ENCODE measurements around the gene FBXW7.

- TF ChIP-seq, protein P1, sequence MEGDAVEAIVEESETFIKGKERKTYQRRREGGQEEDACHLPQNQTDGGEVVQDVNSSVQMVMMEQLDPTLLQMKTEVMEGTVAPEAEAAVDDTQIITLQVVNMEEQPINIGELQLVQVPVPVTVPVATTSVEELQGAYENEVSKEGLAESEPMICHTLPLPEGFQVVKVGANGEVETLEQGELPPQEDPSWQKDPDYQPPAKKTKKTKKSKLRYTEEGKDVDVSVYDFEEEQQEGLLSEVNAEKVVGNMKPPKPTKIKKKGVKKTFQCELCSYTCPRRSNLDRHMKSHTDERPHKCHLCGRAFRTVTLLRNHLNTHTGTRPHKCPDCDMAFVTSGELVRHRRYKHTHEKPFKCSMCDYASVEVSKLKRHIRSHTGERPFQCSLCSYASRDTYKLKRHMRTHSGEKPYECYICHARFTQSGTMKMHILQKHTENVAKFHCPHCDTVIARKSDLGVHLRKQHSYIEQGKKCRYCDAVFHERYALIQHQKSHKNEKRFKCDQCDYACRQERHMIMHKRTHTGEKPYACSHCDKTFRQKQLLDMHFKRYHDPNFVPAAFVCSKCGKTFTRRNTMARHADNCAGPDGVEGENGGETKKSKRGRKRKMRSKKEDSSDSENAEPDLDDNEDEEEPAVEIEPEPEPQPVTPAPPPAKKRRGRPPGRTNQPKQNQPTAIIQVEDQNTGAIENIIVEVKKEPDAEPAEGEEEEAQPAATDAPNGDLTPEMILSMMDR (IDR thresholded peaks at IDR 0.05), result no peak
- no peak for TF ChIP-seq POLR2A (IDR thresholded peaks at IDR 0.05)
Observed at GRCh38 chr4:152508818-152509217, 27.1 kb downstream of the FBXW7 start.

Measured in lower leg skin (tissue), 3 donors.